Hepatocyte (in vitro differentiated cells): ENCODE data around the gene CYLD. TPM values are rescaled to one million over a fixed set of nuclear protein-coding genes. Genes with fewer than 3 reads are reported as not detected.

Source experiments
- DNase-seq: peaks from one replicate; pipeline ENCODE4 v3.0.0-alpha.2; 2016; ENCODE audit warnings: low spot score
- H2AFZ ChIP-seq: fragments of 200-600 bp; sonication (generic); 2 replicates; pipeline ENCODE4 v1.6.0; 2016; ENCODE audit warnings: antibody characterized with exemption, mild to moderate bottlenecking
- H3K27ac ChIP-seq: fragments of 200-600 bp; sonication (generic); 2 replicates; pipeline ENCODE4 v1.5.1; 2016; ENCODE audit warnings: mild to moderate bottlenecking
- H3K27me3 ChIP-seq: fragments of 200-600 bp; sonication (generic); 2 replicates; pipeline ENCODE4 v1.6.1; 2016
- H3K36me3 ChIP-seq: fragments of 200-600 bp; sonication (generic); replicated peaks from 2 replicates; pipeline ENCODE4 v1.5.1; 2016; ENCODE audit warnings: low read depth; ENCODE audit not compliant: insufficient read depth
- H3K4me1 ChIP-seq: fragments of 200-600 bp; sonication (generic); 2 replicates; pipeline ENCODE4 v1.5.1; 2016; ENCODE audit warnings: mild to moderate bottlenecking, moderate library complexity; ENCODE audit not compliant: insufficient read depth
- H3K4me2 ChIP-seq: fragments of 200-600 bp; sonication (generic); 2 replicates; pipeline ENCODE4 v1.6.0; 2016
- H3K4me3 ChIP-seq: fragments of 200-600 bp; sonication (generic); 2 replicates; pipeline ENCODE4 v1.5.1; 2016; ENCODE audit warnings: mild to moderate bottlenecking
- H3K79me2 ChIP-seq: fragments of 200-600 bp; sonication (generic); 2 replicates; pipeline ENCODE4 v1.6.0; 2017; ENCODE audit warnings: mild to moderate bottlenecking
- H3K9me2 ChIP-seq: fragments of 200-600 bp; sonication (generic); replicated peaks from 2 replicates; pipeline ENCODE4 v1.6.0; 2017; ENCODE audit warnings: mild to moderate bottlenecking; ENCODE audit not compliant: insufficient read depth
- H3K9me3 ChIP-seq: fragments of 200-600 bp; sonication (generic); 2 replicates; pipeline ENCODE4 v1.5.1; 2016; ENCODE audit warnings: low read depth, mild to moderate bottlenecking
- H4K20me1 ChIP-seq: fragments of 200-600 bp; sonication (generic); 2 replicates; pipeline ENCODE4 v1.6.0; 2016; ENCODE audit warnings: mild to moderate bottlenecking; ENCODE audit not compliant: insufficient read depth, poor library complexity, severe bottlenecking
- CTCF ChIP-seq: fragments of 200-600 bp; sonication (generic); IDR thresholded peaks from 2 replicates; pipeline ENCODE4 v1.5.1; 2016; ENCODE audit warnings: antibody characterized with exemption, mild to moderate bottlenecking; ENCODE audit not compliant: poor library complexity
- EZH2 ChIP-seq: fragments of 200-600 bp; sonication (generic); IDR thresholded peaks from 2 replicates; pipeline ENCODE4 v1.6.1; 2016; ENCODE audit warnings: antibody characterized with exemption, mild to moderate bottlenecking, borderline replicate concordance
- EZH2phosphoT487 ChIP-seq: fragments of 200-600 bp; sonication (generic); IDR thresholded peaks from one replicate; pipeline ENCODE4 v1.6.1; 2018; ENCODE audit warnings: antibody characterized with exemption, mild to moderate bottlenecking, low read depth, moderate library complexity; ENCODE audit not compliant: unreplicated experiment, severe bottlenecking
- WGBS: methylation state at CpG from one replicate; pipeline ENCODE4 v1.1.6; 2016; ENCODE audit warnings: low lambda C conversion rate; ENCODE audit errors: missing lambda C conversion rate; 5-methylcytosine and 5-hydroxymethylcytosine counted together
- polyA plus RNA-seq: library from polyadenylated mRNA; unstranded; fragments of >200 nt; fragmentation: Nextera tagmentation; extraction: Ambion mirVana; gene quantifications from 2 replicates; pipeline ENCODE4 v1.2.1, GENCODE V29; 2016
- total RNA-seq: library from RNA; depleted of rRNA; stranded (reverse); fragments of >200 nt; gene quantifications from 2 replicates; pipeline ENCODE4 v1.2.3, GENCODE V29; 2014

Gene CYLD
- total and polyA plus RNA-seq, 2 experiments from 2014 or later = 9.9 to 17.8 TPM

GRCh38 chr16:50719401-50720337, 22.2 kb upstream of the CYLD start:
- TF ChIP-seq CTCF (no peak), EZH2 (no peak)
- Histone ChIP-seq H3K4me2 (peak overlapping the region; percentile 67), H2AFZ (peak overlapping the region; percentile 15), H3K4me3 (no peak overlapping the region), H3K27me3 (no peaks in the 10 kb centered on the region), H3K27ac (peak overlapping the region; percentile 68), H3K9me3 (no peaks in the 10 kb centered on the region), H3K79me2 (no peaks in the 10 kb centered on the region), H3K4me1 (peaks cover 16% of the 10 kb centered on the region), H3K36me3 (no peaks in the 10 kb centered on the region), H3K9me2 (no peaks in the 10 kb centered on the region), H4K20me1 (no peaks in the 10 kb centered on the region)
- WGBS = 69% methylated on average over 20 of the region's 20 CpGs
- peak; percentile 70 for DNase-seq

- no peak for DNase-seq
- no peaks in the 10 kb centered on the region for H4K20me1 ChIP-seq
- no peak overlapping the region for H3K4me2 ChIP-seq
- 93% methylated on average over 6 of the region's 6 CpGs for WGBS
- no peak overlapping the region for H3K27ac ChIP-seq
- H3K4me3 ChIP-seq = no peak overlapping the region
- H2AFZ ChIP-seq = no peak overlapping the region
- no peak for TF ChIP-seq EZH2phosphoT487
- TF ChIP-seq EZH2 = no peak
- no peak for TF ChIP-seq CTCF
- H3K79me2 ChIP-seq = no peaks in the 10 kb centered on the region
- H3K27me3 ChIP-seq = no peaks in the 10 kb centered on the region
- peaks cover 12% of the 10 kb centered on the region for H3K4me1 ChIP-seq
- no peaks in the 10 kb centered on the region for H3K9me2 ChIP-seq
- no peaks in the 10 kb centered on the region for H3K36me3 ChIP-seq
- no peaks in the 10 kb centered on the region for H3K9me3 ChIP-seq
Measured at GRCh38 chr16:50721549-50722404, 20.1 kb upstream of the CYLD start.

- Histone ChIP-seq H3K4me2 (no peak overlapping the region), H3K27ac (no peak overlapping the region)
Measured at GRCh38 chr16:50722405-50722737, 19.5 kb upstream of the CYLD start.

More at GRCh38 chr16:50722405-50722737, 19.5 kb upstream of the CYLD start:
- 86% methylated on average over 1 of the region's 1 CpG for WGBS
- DNase-seq = no peak
- peaks cover 12% of the 10 kb centered on the region for H3K4me1 ChIP-seq
- TF ChIP-seq EZH2 (no peak), CTCF (no peak), EZH2phosphoT487 (no peak)
- no peaks in the 10 kb centered on the region for H3K27me3 ChIP-seq
- no peaks in the 10 kb centered on the region for H3K36me3 ChIP-seq
- H2AFZ ChIP-seq = no peak overlapping the region
- H3K79me2 ChIP-seq = no peaks in the 10 kb centered on the region
- H3K9me3 ChIP-seq = no peaks in the 10 kb centered on the region
- H3K9me2 ChIP-seq = no peaks in the 10 kb centered on the region
- H3K4me3 ChIP-seq = no peak overlapping the region
- no peaks in the 10 kb centered on the region for H4K20me1 ChIP-seq
